Peyer's patch (tissue), 4 donors: ENCODE results near the gene CLCN4.

ENCODE experiments used
- CTCF ChIP-seq, 6 experiments: fragments of 450-650 bp in 4 of 6; fragments of 200-600 bp in 2 of 6; sonication (generic) in 1 of 6; IDR thresholded peaks; one replicate each; pipeline ENCODE4 v1.5.1; 2017 to 2019; ENCODE audit warnings: antibody characterized with exemption in 6 of 6, mild to moderate bottlenecking in 3 of 6, moderate library complexity in 1 of 6
- POLR2A ChIP-seq, 2 donors: fragments of 450-650 bp; IDR thresholded peaks; one replicate each; pipeline ENCODE4 v1.5.1; 2017; ENCODE audit warnings: antibody characterized with exemption in 2 of 2, mild to moderate bottlenecking in 2 of 2, moderate library complexity in 2 of 2

GRCh38 chrX:10117301-10117700 lies 39.5 kb upstream of the CLCN4 start:
- no peak for TF ChIP-seq CTCF (IDR thresholded peaks at IDR 0.05)
- no peak for TF ChIP-seq POLR2A (IDR thresholded peaks at IDR 0.05)
